Fibroblast of lung (primary cell): ENCODE data around the gene RET.

ENCODE experiments used
- EZH2 ChIP-seq: IDR thresholded peaks from 2 replicates; pipeline ENCODE4 v1.5.1; 2012; ENCODE audit warnings: low read length, control low read depth, mild to moderate bottlenecking; ENCODE audit errors: missing control alignments
- TF ChIP-seq, protein P1 (sequence below), 2 donors: IDR thresholded peaks in 1 of 2; conservative IDR thresholded peaks in 1 of 2; 1 replicate in 1 of 2; 2 replicates in 1 of 2; pipeline ENCODE4 v1.5.1; 2011 to 2012; ENCODE audit warnings: low read length in 2 of 2, control low read depth in 1 of 2, inconsistent platforms in 1 of 2, low read depth in 1 of 2, mild to moderate bottlenecking in 1 of 2

DNA sequence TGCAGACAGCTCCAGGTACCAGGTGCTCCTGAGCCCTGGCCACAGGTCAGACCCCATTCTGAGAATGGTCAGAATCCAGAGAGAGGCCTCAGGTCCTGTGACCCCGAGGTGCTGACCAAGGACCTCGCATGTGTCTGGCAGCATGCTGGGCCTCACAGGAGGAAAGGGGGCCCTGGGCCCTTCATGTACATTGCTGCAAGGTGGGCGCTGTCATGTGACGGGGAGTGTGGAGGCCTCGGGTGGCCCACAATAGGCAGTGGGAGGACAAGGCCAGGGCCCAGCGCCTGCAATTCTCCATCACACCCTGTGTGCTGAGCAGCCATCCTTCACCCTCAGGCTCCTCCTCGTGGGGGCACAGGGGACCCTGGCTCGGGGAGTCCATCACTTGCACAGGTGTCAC, 15.5 kb upstream of the RET start:
- TF ChIP-seq, protein P1, sequence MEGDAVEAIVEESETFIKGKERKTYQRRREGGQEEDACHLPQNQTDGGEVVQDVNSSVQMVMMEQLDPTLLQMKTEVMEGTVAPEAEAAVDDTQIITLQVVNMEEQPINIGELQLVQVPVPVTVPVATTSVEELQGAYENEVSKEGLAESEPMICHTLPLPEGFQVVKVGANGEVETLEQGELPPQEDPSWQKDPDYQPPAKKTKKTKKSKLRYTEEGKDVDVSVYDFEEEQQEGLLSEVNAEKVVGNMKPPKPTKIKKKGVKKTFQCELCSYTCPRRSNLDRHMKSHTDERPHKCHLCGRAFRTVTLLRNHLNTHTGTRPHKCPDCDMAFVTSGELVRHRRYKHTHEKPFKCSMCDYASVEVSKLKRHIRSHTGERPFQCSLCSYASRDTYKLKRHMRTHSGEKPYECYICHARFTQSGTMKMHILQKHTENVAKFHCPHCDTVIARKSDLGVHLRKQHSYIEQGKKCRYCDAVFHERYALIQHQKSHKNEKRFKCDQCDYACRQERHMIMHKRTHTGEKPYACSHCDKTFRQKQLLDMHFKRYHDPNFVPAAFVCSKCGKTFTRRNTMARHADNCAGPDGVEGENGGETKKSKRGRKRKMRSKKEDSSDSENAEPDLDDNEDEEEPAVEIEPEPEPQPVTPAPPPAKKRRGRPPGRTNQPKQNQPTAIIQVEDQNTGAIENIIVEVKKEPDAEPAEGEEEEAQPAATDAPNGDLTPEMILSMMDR (conservative IDR thresholded peaks at IDR 0.05 in 1 of 2, IDR thresholded peaks at IDR 0.05 in 1 of 2; ENCODE audit: low read depth in 1 of 2, low read length in 2 of 2), result no peak
- no peak for TF ChIP-seq EZH2
